Liver (tissue), 9 donors: ENCODE measurements around the gene RAC2. TPM values are rescaled to one million over a fixed set of nuclear protein-coding genes. Genes with fewer than 3 reads are reported as not detected.

Experiments used
- DNase-seq: peaks from one replicate; pipeline ENCODE4 v3.0.0-alpha.2; 2017; ENCODE audit warnings: low spot score
- H3K27ac ChIP-seq, 2 donors: one replicate each; pipeline ENCODE4 v1.7.0; 2013; ENCODE audit warnings: inconsistent platforms in 2 of 2, low read length in 2 of 2, control low read depth in 1 of 2, low read depth in 1 of 2, mild to moderate bottlenecking in 1 of 2
- H3K27me3 ChIP-seq, 4 donors: one replicate each; pipeline versions ENCODE4 v1.6.1 to v1.7.0; 2013; ENCODE audit warnings: low read length in 3 of 4, inconsistent platforms in 1 of 4, mild to moderate bottlenecking in 1 of 4, moderate library complexity in 1 of 4; ENCODE audit not compliant: control insufficient read depth in 4 of 4, insufficient read depth in 4 of 4
- H3K36me3 ChIP-seq, 4 donors: one replicate each; pipeline versions ENCODE4 v1.6.1 to v1.7.0; 2013; ENCODE audit warnings: low read length in 3 of 4, mild to moderate bottlenecking in 3 of 4, low read depth in 1 of 4, moderate library complexity in 1 of 4; ENCODE audit not compliant: control insufficient read depth in 4 of 4, insufficient read depth in 3 of 4
- H3K4me1 ChIP-seq, 4 donors: one replicate each; pipeline versions ENCODE4 v1.6.1 to v1.7.0; 2013; ENCODE audit warnings: low read length in 3 of 4, mild to moderate bottlenecking in 3 of 4, moderate library complexity in 1 of 4; ENCODE audit not compliant: control insufficient read depth in 4 of 4, insufficient read depth in 4 of 4
- H3K4me3 ChIP-seq, 3 donors: one replicate each; pipeline versions ENCODE4 v1.6.1 to v1.7.0; 2013; ENCODE audit warnings: low read length in 3 of 3, control low read depth in 1 of 3, low read depth in 1 of 3, mild to moderate bottlenecking in 1 of 3
- H3K9ac ChIP-seq, 2 donors: one replicate each; pipeline ENCODE4 v1.7.0; 2013; ENCODE audit warnings: low read length in 2 of 2, mild to moderate bottlenecking in 2 of 2, moderate library complexity in 2 of 2, control low read depth in 1 of 2, low read depth in 1 of 2
- H3K9me3 ChIP-seq, 4 donors: one replicate each; pipeline versions ENCODE4 v1.6.1 to v1.7.0; 2013; ENCODE audit warnings: low read length in 3 of 4; ENCODE audit not compliant: control insufficient read depth in 4 of 4
- CTCF ChIP-seq: fragments of 150-350 bp; IDR thresholded peaks from 2 replicates; pipeline ENCODE4 v1.5.1; 2017; ENCODE audit warnings: improper control_type of control experiment, low read depth, low read length; ENCODE audit not compliant: missing input control
- EGR1 ChIP-seq, 2 donors: IDR thresholded peaks; 2 replicates each; pipeline ENCODE4 v1.6.1; 2016 to 2018; ENCODE audit warnings: antibody characterized with exemption in 2 of 2, low read depth in 2 of 2
- FOXA1 ChIP-seq: IDR thresholded peaks from 2 replicates; pipeline ENCODE4 v1.6.1; 2016; ENCODE audit warnings: antibody characterized with exemption
- FOXA2 ChIP-seq: IDR thresholded peaks from 2 replicates; pipeline ENCODE4 v1.6.1; 2016; ENCODE audit warnings: antibody characterized with exemption
- GABPA ChIP-seq, 2 donors: IDR thresholded peaks in 1 of 2; conservative IDR thresholded peaks in 1 of 2; 2 replicates each; pipeline ENCODE4 v1.6.1; 2016; ENCODE audit warnings: antibody characterized with exemption in 2 of 2, mild to moderate bottlenecking in 1 of 2, moderate library complexity in 1 of 2
- HNF4A ChIP-seq, 2 donors: conservative IDR thresholded peaks; 2 replicates each; pipeline ENCODE4 v1.6.1; 2016; ENCODE audit warnings: antibody characterized with exemption in 2 of 2, mild to moderate bottlenecking in 2 of 2
- HNF4G ChIP-seq: IDR thresholded peaks from 2 replicates; pipeline ENCODE4 v1.6.1; 2016; ENCODE audit warnings: antibody characterized with exemption
- JUND ChIP-seq, 2 donors: IDR thresholded peaks; 2 replicates each; pipeline ENCODE4 v1.6.1; 2016; ENCODE audit warnings: antibody characterized with exemption in 2 of 2
- MAX ChIP-seq: IDR thresholded peaks from 2 replicates; pipeline ENCODE4 v1.6.1; 2016; ENCODE audit warnings: antibody characterized with exemption
- NR2F2 ChIP-seq: IDR thresholded peaks from 2 replicates; pipeline ENCODE4 v1.6.1; 2016; ENCODE audit warnings: antibody characterized with exemption
- RAD21 ChIP-seq, 2 donors: IDR thresholded peaks; 2 replicates each; pipeline ENCODE4 v1.6.1; 2016; ENCODE audit warnings: antibody characterized with exemption in 2 of 2, mild to moderate bottlenecking in 2 of 2
- REST ChIP-seq: IDR thresholded peaks from 2 replicates; pipeline ENCODE4 v1.6.1; 2016; ENCODE audit warnings: antibody characterized with exemption, mild to moderate bottlenecking
- RXRA ChIP-seq, 2 donors: IDR thresholded peaks; 2 replicates each; pipeline ENCODE4 v1.6.1; 2017 to 2018; ENCODE audit warnings: antibody characterized with exemption in 2 of 2, mild to moderate bottlenecking in 1 of 2
- SP1 ChIP-seq: IDR thresholded peaks from 2 replicates; pipeline ENCODE4 v1.6.1; 2018; ENCODE audit warnings: antibody characterized with exemption, mild to moderate bottlenecking
- TAF1 ChIP-seq: conservative IDR thresholded peaks from 2 replicates; pipeline ENCODE4 v1.6.1; 2016; ENCODE audit warnings: antibody characterized with exemption, mild to moderate bottlenecking
- YY1 ChIP-seq: IDR thresholded peaks from 2 replicates; pipeline ENCODE4 v1.6.1; 2016; ENCODE audit warnings: antibody characterized with exemption, mild to moderate bottlenecking
- WGBS: extraction: QIAGEN DNeasy Blood & Tissue Kit; methylation state at CpG from one replicate; pipeline ENCODE4 v1.1.7; 2013; 5-methylcytosine and 5-hydroxymethylcytosine counted together
- polyA plus RNA-seq, 2 donors: library from polyadenylated mRNA; stranded (reverse) in 1 of 2; unstranded in 1 of 2; fragments of 200-250 nt in 1 of 2; fragments of >200 nt in 1 of 2; fragmentation: Nextera tagmentation in 1 of 2; extraction: Ambion mirVana in 1 of 2; gene quantifications; one replicate each; pipeline versions ENCODE4 v1.2.1 to v1.2.3, GENCODE V29; 2013 to 2015
- total RNA-seq, 2 donors: library from RNA; depleted of rRNA; stranded (reverse); fragments of >200 nt; gene quantifications; one replicate each; pipeline ENCODE4 v1.2.3, GENCODE V29; 2014
- TF ChIP-seq, protein P1 (sequence below): IDR thresholded peaks from 2 replicates; pipeline ENCODE4 v1.6.1; 2016; ENCODE audit warnings: antibody characterized with exemption
- TF ChIP-seq, protein P2 (sequence below): IDR thresholded peaks from 2 replicates; pipeline ENCODE4 v1.6.1; 2016; ENCODE audit warnings: antibody characterized with exemption
- donor health status: healthy.
- donor health status: healthy.
- donor health status: healthy.
- donor health status: healthy.
- donor health status: healthy.

Gene RAC2
- total and polyA plus RNA-seq, 4 donors = 4.0 to 15.0 (median 7.4) TPM

DNA sequence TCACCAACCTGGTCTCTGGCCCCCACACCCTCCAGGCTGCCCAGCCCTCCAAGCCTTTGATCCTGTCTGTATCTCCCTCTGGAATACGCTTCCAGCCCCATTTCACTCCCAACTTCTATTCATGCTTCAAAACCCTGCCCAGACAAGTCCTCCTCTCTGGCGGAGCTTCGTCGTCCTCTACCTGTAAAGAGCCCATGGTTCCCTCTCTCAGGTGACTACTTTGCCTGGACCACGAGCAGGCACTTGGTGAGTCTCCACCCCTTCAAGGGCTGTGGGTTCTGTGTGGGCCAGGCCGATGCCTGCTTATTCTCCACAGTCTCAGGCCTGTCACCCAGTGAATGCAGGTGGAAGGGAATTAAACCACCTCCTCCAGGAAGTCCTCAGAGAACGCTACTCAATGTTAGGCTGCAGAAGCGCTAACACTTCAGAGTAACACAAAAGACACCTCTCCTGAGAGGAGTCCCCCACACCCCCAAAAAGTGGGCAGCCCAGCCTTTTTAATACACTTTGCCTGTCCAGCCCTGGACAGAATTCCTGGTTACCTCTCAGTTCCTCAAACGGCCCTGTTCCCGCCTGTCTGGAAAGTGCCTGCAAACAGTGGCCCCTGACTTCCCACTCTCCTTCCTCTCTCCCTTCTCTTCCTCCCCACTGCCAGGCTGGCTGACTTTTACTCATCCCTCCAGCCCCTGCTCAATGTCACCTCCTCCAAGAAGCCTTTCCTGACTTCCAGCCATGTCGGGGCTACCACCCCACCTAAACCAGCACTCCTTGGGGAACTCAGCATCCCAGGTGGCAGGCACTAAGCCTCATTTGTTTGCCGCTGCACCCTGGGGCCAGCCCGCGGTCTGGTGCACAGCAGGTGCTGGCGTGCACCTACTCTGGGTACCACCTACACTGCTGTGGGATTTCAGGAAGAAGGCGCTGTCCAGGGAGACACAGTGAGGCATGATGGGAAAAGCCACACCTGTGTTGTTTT lies 9.0 kb downstream of the RAC2 start:
- no peak overlapping the region for H3K9ac ChIP-seq
- no peak overlapping the region for H3K4me3 ChIP-seq
- 85% methylated on average over 16 of the region's 16 CpGs for WGBS
- TF ChIP-seq NR2F2 (no peak), TAF1 (no peak), FOXA1 (no peak), RAD21 (IDR thresholded peaks at IDR 0.05) (no peak), SP1 (no peak), JUND (IDR thresholded peaks at IDR 0.05) (no peak), GABPA (IDR thresholded peaks at IDR 0.05 in 1 of 2, conservative IDR thresholded peaks at IDR 0.05 in 1 of 2) (no peak), YY1 (no peak), MAX (no peak)
- TF ChIP-seq, protein P1, sequence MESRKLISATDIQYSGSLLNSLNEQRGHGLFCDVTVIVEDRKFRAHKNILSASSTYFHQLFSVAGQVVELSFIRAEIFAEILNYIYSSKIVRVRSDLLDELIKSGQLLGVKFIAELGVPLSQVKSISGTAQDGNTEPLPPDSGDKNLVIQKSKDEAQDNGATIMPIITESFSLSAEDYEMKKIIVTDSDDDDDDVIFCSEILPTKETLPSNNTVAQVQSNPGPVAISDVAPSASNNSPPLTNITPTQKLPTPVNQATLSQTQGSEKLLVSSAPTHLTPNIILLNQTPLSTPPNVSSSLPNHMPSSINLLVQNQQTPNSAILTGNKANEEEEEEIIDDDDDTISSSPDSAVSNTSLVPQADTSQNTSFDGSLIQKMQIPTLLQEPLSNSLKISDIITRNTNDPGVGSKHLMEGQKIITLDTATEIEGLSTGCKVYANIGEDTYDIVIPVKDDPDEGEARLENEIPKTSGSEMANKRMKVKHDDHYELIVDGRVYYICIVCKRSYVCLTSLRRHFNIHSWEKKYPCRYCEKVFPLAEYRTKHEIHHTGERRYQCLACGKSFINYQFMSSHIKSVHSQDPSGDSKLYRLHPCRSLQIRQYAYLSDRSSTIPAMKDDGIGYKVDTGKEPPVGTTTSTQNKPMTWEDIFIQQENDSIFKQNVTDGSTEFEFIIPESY = no peak
- H3K9me3 ChIP-seq = no peaks in the 10 kb centered on the region
- DNase-seq = no peak
- no peaks in the 10 kb centered on the region for H3K36me3 ChIP-seq
- H3K27me3 ChIP-seq = no peaks in the 10 kb centered on the region
- no peak overlapping the region for H3K27ac ChIP-seq
- H3K4me1 ChIP-seq = peaks cover 0 to 3% (median 0%) of the 10 kb centered on the region in 4 donors

DNA sequence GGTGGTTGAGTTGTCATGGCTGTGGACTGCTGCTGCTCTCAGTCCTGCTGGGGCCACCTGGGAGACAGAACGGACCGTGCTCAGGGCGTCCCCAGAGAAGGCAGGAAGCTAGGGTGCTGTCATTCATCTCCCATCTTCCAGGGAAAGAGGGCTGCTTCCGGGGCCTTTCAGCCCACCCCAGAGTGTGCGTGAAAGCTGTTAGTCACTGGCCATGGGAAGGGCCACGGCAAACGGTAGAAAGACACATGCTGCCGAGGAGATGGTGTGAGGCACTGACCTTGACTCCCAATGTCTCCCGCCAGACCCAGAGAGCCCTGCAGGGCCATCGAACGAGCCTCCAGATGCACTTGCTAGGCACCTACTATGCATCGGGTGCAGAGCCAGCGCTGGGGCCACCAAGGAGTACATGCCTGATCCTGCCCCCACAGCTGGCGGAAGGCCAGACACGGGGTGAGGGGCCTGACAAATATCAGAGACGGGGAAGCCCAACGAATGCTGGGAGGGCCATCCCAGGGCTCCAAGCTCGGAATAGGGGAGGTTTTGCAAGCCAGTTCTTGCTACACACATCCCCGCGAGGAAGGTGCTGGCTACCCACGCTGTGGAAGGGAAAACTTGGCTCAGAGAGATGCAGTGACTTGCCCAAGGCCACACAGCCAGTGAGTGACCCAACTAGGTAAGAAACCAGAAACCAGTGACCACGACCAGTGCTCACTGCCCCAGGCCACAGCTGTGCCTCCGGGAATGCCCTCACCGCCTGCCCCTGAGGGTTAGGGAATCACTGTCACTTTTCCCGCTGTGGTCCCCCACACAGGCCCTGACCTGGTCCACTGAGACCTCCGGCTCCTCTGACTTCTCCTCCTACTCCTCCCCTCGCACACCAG lies 10.1 kb downstream of the RAC2 start:
- TF ChIP-seq MAX (no peak), HNF4G (no peak), RXRA (IDR thresholded peaks at IDR 0.05) (no peak), REST (no peak), HNF4A (conservative IDR thresholded peaks at IDR 0.05) (no peak), RAD21 (IDR thresholded peaks at IDR 0.05) (no peak), YY1 (no peak), CTCF (no peak), JUND (IDR thresholded peaks at IDR 0.05) (no peak), GABPA (IDR thresholded peaks at IDR 0.05 in 1 of 2, conservative IDR thresholded peaks at IDR 0.05 in 1 of 2) (no peak), EGR1 (IDR thresholded peaks at IDR 0.05; ENCODE audit: low read depth in 2 of 2) (no peak), FOXA2 (no peak), FOXA1 (no peak), TAF1 (no peak), SP1 (no peak)
- TF ChIP-seq, protein P2, sequence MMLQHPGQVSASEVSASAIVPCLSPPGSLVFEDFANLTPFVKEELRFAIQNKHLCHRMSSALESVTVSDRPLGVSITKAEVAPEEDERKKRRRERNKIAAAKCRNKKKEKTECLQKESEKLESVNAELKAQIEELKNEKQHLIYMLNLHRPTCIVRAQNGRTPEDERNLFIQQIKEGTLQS = no peak
- TF ChIP-seq, protein P1 = no peak
- Histone ChIP-seq H3K27me3 (no peaks in the 10 kb centered on the region), H3K4me1 (peaks cover 0 to 5% (median 2%) of the 10 kb centered on the region in 4 donors), H3K9ac (no peak overlapping the region), H3K36me3 (no peaks in the 10 kb centered on the region), H3K27ac (no peak overlapping the region), H3K9me3 (no peaks in the 10 kb centered on the region), H3K4me3 (no peak overlapping the region)
- DNase-seq = no peak
- 66% methylated on average over 27 of the region's 27 CpGs for WGBS
